Activated CD8-positive, alpha-beta T cell treated with anti-CD3 and anti-CD28 coated beads for 36 hours (primary cell): ENCODE measurements around the gene DYNLL1. TPM values are rescaled to one million over a fixed set of nuclear protein-coding genes. Genes with fewer than 3 reads are reported as not detected.

ENCODE experiments used
- ATAC-seq: fragments of 200-7000 bp; cut with Tn5 transposase; one replicate; pipeline ENCODE4 v1.10.0; 2021; ENCODE audit warnings: mild to moderate bottlenecking, moderate library complexity
- CTCF ChIA-PET: fragments of 350-600 bp; sonication (Branson Sonifier 250); formaldehyde crosslinking; loops from one replicate; lab custom pipeline; 2021; ENCODE audit warnings: antibody characterized with exemption; lab: Charles Lee
- POLR2A ChIA-PET: fragments of 350-600 bp; sonication (Branson Sonifier 250); formaldehyde crosslinking; loops from one replicate; lab custom pipeline; 2021; ENCODE audit warnings: antibody characterized with exemption; lab: Charles Lee
- DNase-seq: peaks from one replicate; pipeline ENCODE4 v3.0.0-alpha.2; 2020
- H3K27ac Mint-ChIP-seq: one replicate; pipeline ENCODE4 v1.8.0; 2021; ENCODE audit warnings: mild to moderate bottlenecking, mixed read lengths
- H3K27me3 Mint-ChIP-seq: one replicate; pipeline ENCODE4 v1.8.0; 2021; ENCODE audit warnings: mixed read lengths
- H3K36me3 Mint-ChIP-seq: one replicate; pipeline ENCODE4 v1.8.0; 2021; ENCODE audit warnings: low read depth, mixed read lengths
- H3K4me1 Mint-ChIP-seq: one replicate; pipeline ENCODE4 v1.8.0; 2021; ENCODE audit warnings: low read depth, mixed read lengths
- H3K4me3 Mint-ChIP-seq: one replicate; pipeline ENCODE4 v1.8.0; 2021; ENCODE audit warnings: mild to moderate bottlenecking, moderate library complexity, mixed read lengths
- H3K9me3 Mint-ChIP-seq: one replicate; pipeline ENCODE4 v1.8.0; 2021; ENCODE audit warnings: mixed read lengths
- CTCF ChIP-seq: fragments of 200-600 bp; IDR thresholded peaks from one replicate; pipeline ENCODE4 v1.8.0; 2022; ENCODE audit warnings: antibody characterized with exemption, mild to moderate bottlenecking
- intact Hi-C: fragments of 100-400 bp; cut with micrococcal nuclease; formaldehyde crosslinking; loops from one replicate; pipeline ENCODE4 v1.10.0; 2022
- total RNA-seq, 2 experiments: library from RNA; stranded (reverse); gene quantifications; one replicate each; pipeline ENCODE4 v1.2.3, GENCODE V29; 2021

The DYNLL1 gene
- total RNA-seq, 2 experiments from 2014 or later = 126 to 137 TPM

- no peak for TF ChIP-seq CTCF
- Mint-ChIP-seq H3K36me3 (no peaks in the 10 kb centered on the region), H3K9me3 (no peaks in the 10 kb centered on the region), H3K27me3 (no peaks in the 10 kb centered on the region), H3K27ac (no peak overlapping the region), H3K4me1 (peaks cover 7% of the 10 kb centered on the region), H3K4me3 (no peak overlapping the region)
- ChIA-PET POLR2A (interaction anchor here (0.9 to 1.1 kb wide), 3 partner anchors 11 to 140 kb away, joined by 3 read pairs; no protein-coding TSS in a partner anchor), CTCF (interaction anchor here (1.5 to 1.6 kb wide), 2 partner anchors 10 to 51 kb away, joined by 4 read pairs; no protein-coding TSS in a partner anchor)
- DNase-seq (no peak), ATAC-seq (no peak)
- intact Hi-C loops = no loop called here
Measured at GRCh38 chr12:120490833-120491512, 4.9 kb upstream of the DYNLL1 start.

GRCh38 chr12:120495186-120495730, 655 bp upstream of the DYNLL1 start:
- Mint-ChIP-seq H3K9me3 (no peaks in the 10 kb centered on the region), H3K27me3 (no peaks in the 10 kb centered on the region), H3K27ac (peak overlapping the region; percentile 72), H3K4me1 (peaks cover 25% of the 10 kb centered on the region), H3K4me3 (peak overlapping the region; percentile 91), H3K36me3 (peaks cover 22% of the 10 kb centered on the region)
- intact Hi-C loops = no loop called here
- ChIA-PET CTCF (interaction anchor here (1.2 to 3.5 kb wide), 5 partner anchors 26 to 179 kb away, joined by 3 to 25 read pairs (median 4); partner anchors contain the start of gene SRSF9), POLR2A (interaction anchor here (0.8 to 2.4 kb wide), 11 partner anchors 8 to 294 kb away, joined by 3 to 8 read pairs (median 3); partner anchors contain the start of gene SRSF9)
- ATAC-seq (peak; percentile 3), DNase-seq (no peak)
- no peak for TF ChIP-seq CTCF

GRCh38 chr12:120496413-120497340, 764 bp downstream of the DYNLL1 start:
- H3K4me1 Mint-ChIP-seq = peaks cover 25% of the 10 kb centered on the region
- peak overlapping the region; percentile 84 for H3K27ac Mint-ChIP-seq
- no peaks in the 10 kb centered on the region for H3K27me3 Mint-ChIP-seq
- no peaks in the 10 kb centered on the region for H3K9me3 Mint-ChIP-seq
- intact Hi-C loops = no loop called here
- CTCF ChIA-PET = interaction anchor here (0.6 to 3.5 kb wide), 14 partner anchors 12 to 554 kb away, joined by 3 to 25 read pairs (median 4); partner anchors contain the start of genes COQ5 and SRSF9
- peak overlapping the region; percentile 91 for H3K4me3 Mint-ChIP-seq
- TF ChIP-seq CTCF = no peak
- DNase-seq (peak; percentile 61), ATAC-seq (peak; percentile 20)
- H3K36me3 Mint-ChIP-seq = peaks cover 27% of the 10 kb centered on the region
- POLR2A ChIA-PET = interaction anchor here (0.6 to 2.4 kb wide), 18 partner anchors 8 to 295 kb away, joined by 3 to 8 read pairs (median 4); partner anchors contain the start of genes RNU4-2, RPLP0 and SRSF9

GRCh38 chr12:120497524-120498150, 1.7 kb downstream of the DYNLL1 start:
- Mint-ChIP-seq H3K27me3 (no peaks in the 10 kb centered on the region), H3K4me3 (peak overlapping the region; percentile 91), H3K9me3 (no peaks in the 10 kb centered on the region), H3K4me1 (peaks cover 25% of the 10 kb centered on the region), H3K27ac (peak overlapping the region; percentile 84), H3K36me3 (peaks cover 27% of the 10 kb centered on the region)
- TF ChIP-seq CTCF = no peak
- intact Hi-C loops = no loop called here
- POLR2A ChIA-PET = interaction anchor here (0.6 to 1.7 kb wide), 8 partner anchors 12 to 137 kb away, joined by 3 to 7 read pairs (median 4); partner anchors contain the start of gene SRSF9
- CTCF ChIA-PET = interaction anchor here (0.6 to 3.5 kb wide), 5 partner anchors 11 to 57 kb away, joined by 3 to 25 read pairs (median 5); partner anchors contain the start of gene SRSF9
- DNase-seq (no peak), ATAC-seq (no peak)
